OCI-LY1 (cell line): Measurements from ENCODE around the gene ZKSCAN3.

Experiments
- EZH2 ChIP-seq: fragments of 200-600 bp; sonication (generic), shearing (Covaris generic); IDR thresholded peaks from 2 replicates; pipeline ENCODE4 v1.8.0; 2017; ENCODE audit warnings: borderline replicate concordance, mixed run types, mild to moderate bottlenecking, antibody characterized with exemption, low read length, moderate library complexity, mixed read lengths
- TF ChIP-seq, protein P1 (sequence below): fragments of 200-600 bp; sonication (generic), shearing (Covaris generic); IDR thresholded peaks from 2 replicates; pipeline ENCODE4 v1.5.1; 2017; ENCODE audit warnings: mild to moderate bottlenecking, antibody characterized with exemption, low read length, moderate library complexity, mixed read lengths

DNA sequence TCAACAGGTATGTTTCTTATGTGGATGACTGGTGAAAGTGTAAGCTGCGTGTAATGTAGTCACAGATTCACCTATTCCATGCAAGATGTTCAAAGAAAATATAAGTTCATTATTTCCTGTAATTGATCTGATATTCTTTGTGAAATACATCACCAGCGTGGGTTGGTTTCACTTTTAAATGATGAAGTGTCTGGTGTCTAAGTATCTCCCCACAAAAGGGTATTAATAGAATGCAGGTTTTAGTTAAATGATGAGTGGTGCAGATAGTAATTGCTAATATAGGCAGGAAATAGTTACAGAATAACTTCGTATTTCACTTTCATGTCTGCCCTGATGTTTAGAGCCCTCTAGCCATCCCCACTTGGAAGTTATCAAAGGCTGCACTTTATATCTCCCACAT, 46.2 kb upstream of the ZKSCAN3 start:
- TF ChIP-seq, protein P1, sequence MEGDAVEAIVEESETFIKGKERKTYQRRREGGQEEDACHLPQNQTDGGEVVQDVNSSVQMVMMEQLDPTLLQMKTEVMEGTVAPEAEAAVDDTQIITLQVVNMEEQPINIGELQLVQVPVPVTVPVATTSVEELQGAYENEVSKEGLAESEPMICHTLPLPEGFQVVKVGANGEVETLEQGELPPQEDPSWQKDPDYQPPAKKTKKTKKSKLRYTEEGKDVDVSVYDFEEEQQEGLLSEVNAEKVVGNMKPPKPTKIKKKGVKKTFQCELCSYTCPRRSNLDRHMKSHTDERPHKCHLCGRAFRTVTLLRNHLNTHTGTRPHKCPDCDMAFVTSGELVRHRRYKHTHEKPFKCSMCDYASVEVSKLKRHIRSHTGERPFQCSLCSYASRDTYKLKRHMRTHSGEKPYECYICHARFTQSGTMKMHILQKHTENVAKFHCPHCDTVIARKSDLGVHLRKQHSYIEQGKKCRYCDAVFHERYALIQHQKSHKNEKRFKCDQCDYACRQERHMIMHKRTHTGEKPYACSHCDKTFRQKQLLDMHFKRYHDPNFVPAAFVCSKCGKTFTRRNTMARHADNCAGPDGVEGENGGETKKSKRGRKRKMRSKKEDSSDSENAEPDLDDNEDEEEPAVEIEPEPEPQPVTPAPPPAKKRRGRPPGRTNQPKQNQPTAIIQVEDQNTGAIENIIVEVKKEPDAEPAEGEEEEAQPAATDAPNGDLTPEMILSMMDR: no peak
- no peak for TF ChIP-seq EZH2
